ENCODE measurements around the gene CNNM4.

CNNM4 gene

GRCh38 chr2:96760036-96760985, at the start of gene CNNM4:
TSS of gene CNNM4 (plus strand) at chr2:96760902. CDS start at chr2:96761000, 98 bp downstream.
- DNase-seq: peak; percentile 91 to 93

GRCh38 chr2:96710985-96711384, 49.7 kb upstream of the CNNM4 start:
- DNase-seq: no peak

- no peak for DNase-seq
These were observed 45.0 kb upstream of the CNNM4 start for GRCh38 chr2:96715658-96716057.

GRCh38 chr2:96716388-96716787, 44.3 kb upstream of the CNNM4 start:
- no peak for DNase-seq

GRCh38 chr2:96726131-96726530, 34.6 kb upstream of the CNNM4 start:
- no peak for DNase-seq

- DNase-seq: no peak
These were observed 33.3 kb upstream of the CNNM4 start for GRCh38 chr2:96727431-96727830.

GRCh38 chr2:96729748-96730147, 31.0 kb upstream of the CNNM4 start:
- no peak for DNase-seq

- no peak for DNase-seq
These were observed 30.5 kb upstream of the CNNM4 start for GRCh38 chr2:96730212-96730611.

GRCh38 chr2:96733931-96734330, 26.8 kb upstream of the CNNM4 start:
- DNase-seq: no peak

GRCh38 chr2:96734880-96735583, 25.7 kb upstream of the CNNM4 start:
- no peak for DNase-seq

- DNase-seq: no peak
These were observed 23.5 kb upstream of the CNNM4 start for GRCh38 chr2:96737251-96737650.

GRCh38 chr2:96737831-96738230, 22.9 kb upstream of the CNNM4 start:
- no peak for DNase-seq

- no peak for DNase-seq
These were observed 21.5 kb upstream of the CNNM4 start for GRCh38 chr2:96739076-96739632.

GRCh38 chr2:96739633-96740428, 20.9 kb upstream of the CNNM4 start, which contains the start of gene LMAN2L:
TSS of gene LMAN2L (minus strand) at chr2:96740064. CDS start at chr2:96740040, 24 bp downstream.
- DNase-seq: peak; percentile 93 to 95

- no peak for DNase-seq
These were observed 13.6 kb upstream of the CNNM4 start for GRCh38 chr2:96747061-96747617.

- DNase-seq: no peak
These were observed 8.9 kb upstream of the CNNM4 start for GRCh38 chr2:96751800-96752199.

- DNase-seq: no peak
These were observed 6.9 kb upstream of the CNNM4 start for GRCh38 chr2:96753661-96754282.

GRCh38 chr2:96754317-96754716, 6.4 kb upstream of the CNNM4 start:
- DNase-seq: no peak

GRCh38 chr2:96756788-96757476, 3.8 kb upstream of the CNNM4 start:
- DNase-seq: no peak

GRCh38 chr2:96757477-96757860, 3.2 kb upstream of the CNNM4 start:
- DNase-seq: no peak

GRCh38 chr2:96758987-96759386, 1.7 kb upstream of the CNNM4 start:
- no peak for DNase-seq
